Measurements from ENCODE around the gene POU2F3.
A peak's percentile ranks its signal among the peaks of the same experiment; 100 is the strongest.

POU2F3 gene

GRCh38 chr11:120296554-120296953 lies 56.6 kb downstream of the POU2F3 start:
- H3K4me1 ChIP-seq (ENCODE audit: control insufficient read depth, insufficient read depth, low read length): no peaks in the 10 kb centered on the region
- H3K36me3 ChIP-seq (ENCODE audit: control insufficient read depth in 2 of 2, insufficient read depth in 1 of 2, low read length in 2 of 2): no peaks in the 10 kb centered on the region
- TF ChIP-seq PRDM4 (tag by site-specific recombination; IDR thresholded peaks at IDR 0.05) (no peak), ZNF133 (tag by site-specific recombination; IDR thresholded peaks at IDR 0.05) (no peak), ZFHX2 (tag by site-specific recombination; conservative IDR thresholded peaks at IDR 0.05) (no peak), ZNF585B (tag by site-specific recombination; IDR thresholded peaks at IDR 0.05) (no peak), RBAK (tag by site-specific recombination; IDR thresholded peaks at IDR 0.05) (no peak), ZNF48 (tag by site-specific recombination; IDR thresholded peaks at IDR 0.05) (no peak), ZNF146 (tag by site-specific recombination; IDR thresholded peaks at IDR 0.05) (peak; percentile 74), ZNF580 (tag by site-specific recombination; IDR thresholded peaks at IDR 0.05) (0 out of 2 replicates have a peak, but pooled peaks have one; percentile 52), TCF7L2 (IDR thresholded peaks at IDR 0.05; ENCODE audit: borderline replicate concordance, low read depth, low read length) (no peak), ZSCAN4 (tag by site-specific recombination; IDR thresholded peaks at IDR 0.05) (no peak), ZNF426 (tag by site-specific recombination; IDR thresholded peaks at IDR 0.05) (no peak), ZNF223 (tag by site-specific recombination; IDR thresholded peaks at IDR 0.05) (no peak)
- ChIA-PET POLR2A (no interaction called here), CTCF (interaction anchor here (1.3 to 14.7 kb wide), 2 partner anchors 10 to 63 kb away, joined by 3 to 349 read pairs; no protein-coding TSS in a partner anchor)
- H3K27ac ChIP-seq (ENCODE audit: extremely low read depth, low read depth, low read length): no peak overlapping the region
- no peak overlapping the region for H3K4me3 ChIP-seq (ENCODE audit: low read depth, low read length)
- H3K9me3 ChIP-seq (ENCODE audit: control insufficient read depth, insufficient read depth, low read depth, low read length): no peaks in the 10 kb centered on the region

- Histone ChIP-seq H3K27ac (ENCODE audit: extremely low read depth, low read depth, low read length) (no peak overlapping the region), H3K4me1 (ENCODE audit: control insufficient read depth, insufficient read depth, low read length) (no peaks in the 10 kb centered on the region), H3K36me3 (ENCODE audit: control insufficient read depth in 2 of 2, insufficient read depth in 1 of 2, low read length in 2 of 2) (no peaks in the 10 kb centered on the region), H3K4me3 (ENCODE audit: low read depth, low read length) (no peak overlapping the region), H3K9me3 (ENCODE audit: control insufficient read depth, insufficient read depth, low read depth, low read length) (no peaks in the 10 kb centered on the region)
- POLR2A ChIA-PET: no interaction called here
- CTCF ChIA-PET: interaction anchor here (0.6 to 14.7 kb wide), 8 partner anchors 49 to 127 kb away, joined by 4 to 349 read pairs (median 24); partner anchors contain the start of gene POU2F3
- TF ChIP-seq ZNF48 (tag by site-specific recombination; IDR thresholded peaks at IDR 0.05) (no peak), ZNF626 (tag by site-specific recombination; IDR thresholded peaks at IDR 0.05) (no peak), ZNF473 (tag by site-specific recombination; IDR thresholded peaks at IDR 0.05) (no peak), ZNF792 (tag by site-specific recombination; IDR thresholded peaks at IDR 0.05) (no peak), ZNF548 (tag by site-specific recombination; IDR thresholded peaks at IDR 0.05) (no peak), ZNF843 (tag by site-specific recombination; IDR thresholded peaks at IDR 0.05) (no peak), ZNF24 (tag by site-specific recombination; IDR thresholded peaks at IDR 0.05) (no peak), ZBTB7A (tag by site-specific recombination; IDR thresholded peaks at IDR 0.05; ENCODE audit: low read depth) (no peak), TCF7L2 (IDR thresholded peaks at IDR 0.05; ENCODE audit: borderline replicate concordance, low read depth, low read length) (no peak), ZNF423 (tag by site-specific recombination; IDR thresholded peaks at IDR 0.05) (no peak), GFI1B (tag by site-specific recombination; IDR thresholded peaks at IDR 0.05) (no peak), ZNF416 (tag by site-specific recombination; IDR thresholded peaks at IDR 0.05) (no peak)
Observed at GRCh38 chr11:120298461-120298860, 58.5 kb downstream of the POU2F3 start.
